ENCODE results near the gene SEC24D. TPM values are rescaled to one million over a fixed set of nuclear protein-coding genes. Genes with fewer than 3 reads are reported as not detected.

SEC24D gene
- total RNA-seq, 2 experiments from 2014 or later = 25.2 to 26.4 TPM

DNA sequence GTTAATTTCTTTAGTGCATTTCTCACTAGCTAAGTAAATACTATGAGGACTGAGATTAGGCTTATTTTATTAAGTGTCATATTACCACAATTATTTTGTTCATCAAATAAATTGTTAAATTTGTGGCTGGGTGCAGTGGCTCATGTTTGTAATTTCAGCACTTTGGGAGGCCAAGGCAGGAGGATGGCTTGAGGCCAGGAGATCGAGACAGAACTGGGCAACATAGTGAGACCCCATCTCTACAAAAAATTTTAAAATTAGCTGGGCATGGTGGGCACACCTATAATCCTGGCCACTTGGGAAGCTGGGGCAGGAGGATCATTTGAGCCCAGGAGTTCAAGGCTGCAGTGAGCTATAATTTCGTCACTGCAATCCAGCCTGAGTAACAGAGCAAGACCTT, 6.8 kb downstream of the SEC24D start:
- TF ChIP-seq CTCF (IDR thresholded peaks at IDR 0.05) = no peak
- H3K36me3 Mint-ChIP-seq (ENCODE audit: low read depth) = peaks cover 43% of the 10 kb centered on the region
- peaks cover 26% of the 10 kb centered on the region for H3K4me1 Mint-ChIP-seq (ENCODE audit: low read depth)
- no peak for DNase-seq
- H3K27ac Mint-ChIP-seq = no peak overlapping the region
- no peak for ATAC-seq
- no peak overlapping the region for H3K4me3 Mint-ChIP-seq
- ChIA-PET CTCF (interaction anchor here (1.9 kb wide), 1 partner anchor 10 kb away, joined by 7 read pairs; no protein-coding TSS in a partner anchor), POLR2A (no interaction called here)
- H3K27me3 Mint-ChIP-seq = no peaks in the 10 kb centered on the region
- intact Hi-C loops (cut with micrococcal nuclease) = no loop called here
- no peaks in the 10 kb centered on the region for H3K9me3 Mint-ChIP-seq

DNA sequence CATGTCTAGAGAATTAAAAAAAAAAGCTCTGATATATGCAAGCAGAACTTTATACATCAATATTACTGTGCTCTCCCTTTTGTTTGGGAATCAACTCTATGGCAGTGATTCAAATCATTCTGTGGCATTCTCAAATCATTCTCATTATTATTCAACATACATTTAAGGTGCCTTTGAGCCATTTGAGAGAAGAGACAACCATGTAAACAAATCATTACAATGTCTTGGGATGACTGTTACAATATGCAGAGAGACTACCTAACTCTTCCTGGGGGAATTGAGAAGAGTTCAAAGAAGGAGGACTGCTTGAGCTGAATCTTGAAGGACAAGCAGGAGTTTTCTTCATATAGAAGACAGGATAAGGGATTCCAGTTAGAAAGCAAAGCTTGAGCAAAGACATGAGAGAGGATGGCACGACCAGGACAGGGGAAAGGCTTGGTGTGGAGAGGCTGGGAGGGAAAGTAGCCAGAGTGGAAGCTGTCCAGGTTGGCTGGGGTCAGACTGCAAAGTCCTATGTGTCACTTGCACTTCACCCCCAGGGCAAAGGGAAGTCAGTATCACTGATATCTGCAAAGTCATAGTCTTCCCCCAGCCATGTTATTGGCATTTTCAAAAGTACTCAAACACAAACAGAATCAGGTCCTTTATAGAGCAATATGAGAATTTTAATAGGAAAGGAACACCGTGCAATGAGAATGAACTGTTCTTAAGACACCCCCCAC, 9.0 kb downstream of the SEC24D start:
- H3K27me3 Mint-ChIP-seq = no peaks in the 10 kb centered on the region
- ATAC-seq (no peak), DNase-seq (no peak)
- ChIA-PET POLR2A (no interaction called here), CTCF (interaction anchor here (1.3 to 1.5 kb wide), 2 partner anchors 9 to 38 kb away, joined by 3 to 4 read pairs; partner anchors contain the start of gene SEC24D)
- no peak overlapping the region for H3K27ac Mint-ChIP-seq
- intact Hi-C loops (cut with micrococcal nuclease) = no loop called here
- TF ChIP-seq CTCF (IDR thresholded peaks at IDR 0.05) = no peak
- H3K4me3 Mint-ChIP-seq = no peak overlapping the region
- peaks cover 40% of the 10 kb centered on the region for H3K36me3 Mint-ChIP-seq (ENCODE audit: low read depth)
- H3K9me3 Mint-ChIP-seq = no peaks in the 10 kb centered on the region
- peaks cover 22% of the 10 kb centered on the region for H3K4me1 Mint-ChIP-seq (ENCODE audit: low read depth)

- ATAC-seq (no peak), DNase-seq (no peak)
- ChIA-PET CTCF (interaction anchor here (0.8 to 1.6 kb wide), 4 partner anchors 12 to 39 kb away, joined by 3 to 4 read pairs (median 4); no protein-coding TSS in a partner anchor), POLR2A (no interaction called here)
- no peak for TF ChIP-seq CTCF (IDR thresholded peaks at IDR 0.05)
- Mint-ChIP-seq H3K4me3 (no peak overlapping the region), H3K9me3 (no peaks in the 10 kb centered on the region), H3K27me3 (no peaks in the 10 kb centered on the region), H3K4me1 (ENCODE audit: low read depth) (peaks cover 20% of the 10 kb centered on the region), H3K27ac (no peak overlapping the region), H3K36me3 (ENCODE audit: low read depth) (peaks cover 36% of the 10 kb centered on the region)
- intact Hi-C loops (cut with micrococcal nuclease) = no loop called here
Measured at GRCh38 chr4:118825799-118826198, 10.1 kb downstream of the SEC24D start.

DNA sequence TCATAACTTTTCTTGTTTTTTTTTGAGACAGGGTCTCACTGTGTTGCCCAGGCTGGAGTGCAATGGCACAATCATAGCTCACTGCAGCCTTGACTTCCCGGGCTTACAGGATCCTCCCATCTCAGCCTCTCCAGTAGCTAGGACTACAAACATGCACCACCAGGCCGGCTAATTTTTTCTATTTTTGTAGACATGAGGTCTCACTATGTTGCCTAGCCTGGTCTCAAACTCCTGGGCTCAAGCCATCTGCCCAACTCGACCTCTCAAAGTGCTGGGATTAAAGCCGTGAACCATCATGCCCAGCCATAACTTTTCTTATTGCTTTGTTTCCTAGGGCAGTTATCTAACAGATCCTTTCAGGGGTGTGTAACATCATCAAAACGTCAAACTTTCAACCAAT, 11.8 kb downstream of the SEC24D start:
- intact Hi-C loops (cut with micrococcal nuclease) = no loop called here
- Mint-ChIP-seq H3K27me3 (no peaks in the 10 kb centered on the region), H3K9me3 (no peaks in the 10 kb centered on the region), H3K36me3 (ENCODE audit: low read depth) (peaks cover 34% of the 10 kb centered on the region), H3K4me1 (ENCODE audit: low read depth) (peaks cover 17% of the 10 kb centered on the region), H3K27ac (no peak overlapping the region), H3K4me3 (no peak overlapping the region)
- TF ChIP-seq CTCF (IDR thresholded peaks at IDR 0.05) = no peak
- ChIA-PET POLR2A (interaction anchor here (1.4 kb wide), 1 partner anchor 12 kb away, joined by 4 read pairs; the partner anchor contains the start of gene SEC24D), CTCF (interaction anchor here (1.3 to 2.6 kb wide), 3 partner anchors 11 to 41 kb away, joined by 3 to 9 read pairs (median 4); no protein-coding TSS in a partner anchor)
- ATAC-seq (no peak), DNase-seq (no peak)

GRCh38 chr4:118823471-118823870, 12.5 kb downstream of the SEC24D start:
- no peak for TF ChIP-seq CTCF (IDR thresholded peaks at IDR 0.05)
- Mint-ChIP-seq H3K36me3 (ENCODE audit: low read depth) (peaks cover 27% of the 10 kb centered on the region), H3K27ac (no peak overlapping the region), H3K4me3 (no peak overlapping the region), H3K9me3 (no peaks in the 10 kb centered on the region), H3K4me1 (ENCODE audit: low read depth) (peaks cover 17% of the 10 kb centered on the region), H3K27me3 (no peaks in the 10 kb centered on the region)
- intact Hi-C loops (cut with micrococcal nuclease) = no loop called here
- DNase-seq (no peak), ATAC-seq (no peak)
- CTCF ChIA-PET = interaction anchor here (2.6 kb wide), 1 partner anchor 42 kb away, joined by 9 read pairs; no protein-coding TSS in a partner anchor
- POLR2A ChIA-PET = no interaction called here
